CD4-positive, alpha-beta memory T cell (primary cell): ENCODE data around the gene TDRD12. TPM values are rescaled to one million over a fixed set of nuclear protein-coding genes. Genes with fewer than 3 reads are reported as not detected.
A peak's percentile ranks its signal among the peaks of the same experiment; 100 is the strongest.

Experiments used
- CTCF ChIA-PET: fragments of 350-600 bp; sonication (Branson Sonifier 250); formaldehyde crosslinking; loops from one replicate; lab custom pipeline; 2021; ENCODE audit warnings: inconsistent platforms; ENCODE audit not compliant: partially characterized antibody; lab: Charles Lee
- POLR2A ChIA-PET: fragments of 350-600 bp; sonication (Branson Sonifier 250); formaldehyde crosslinking; loops from one replicate; lab custom pipeline; 2021; ENCODE audit not compliant: partially characterized antibody; lab: Charles Lee
- DNase-seq, 5 donors: peaks; one replicate each; pipeline versions ENCODE4 v3.0.0 to v3.0.0-alpha.2; 2020 to 2022; ENCODE audit warnings: mixed read lengths in 1 of 5
- H3K27ac ChIP-seq: one replicate; pipeline ENCODE4 v1.7.0; 2013; ENCODE audit warnings: low read depth, low read length
- H3K27me3 ChIP-seq: 2 replicates; pipeline ENCODE4 v1.7.0; 2013; ENCODE audit warnings: mild to moderate bottlenecking, low read length, moderate library complexity; ENCODE audit not compliant: insufficient read depth
- H3K36me3 ChIP-seq: 2 replicates; pipeline ENCODE4 v1.7.0; 2013; ENCODE audit warnings: mild to moderate bottlenecking, low read length, moderate library complexity; ENCODE audit not compliant: insufficient read depth
- H3K4me1 ChIP-seq: 2 replicates; pipeline ENCODE4 v1.7.0; 2013; ENCODE audit warnings: mild to moderate bottlenecking, low read length, moderate library complexity; ENCODE audit not compliant: insufficient read depth
- H3K4me3 ChIP-seq, 2 donors: one replicate each; pipeline ENCODE4 v1.7.0; 2013; ENCODE audit warnings: low read length in 2 of 2, mild to moderate bottlenecking in 1 of 2
- H3K9me3 ChIP-seq, 2 donors: one replicate each; pipeline ENCODE4 v1.7.0; 2013; ENCODE audit warnings: low read length in 2 of 2, control low read depth in 1 of 2; ENCODE audit not compliant: control insufficient read depth in 1 of 2
- H3K27ac Mint-ChIP-seq, 7 donors: one replicate each; pipeline ENCODE4 v1.8.0; 2020 to 2021; ENCODE audit warnings: mixed read lengths in 7 of 7, mild to moderate bottlenecking in 6 of 7, inconsistent platforms in 3 of 7, moderate library complexity in 3 of 7
- H3K27me3 Mint-ChIP-seq, 2 donors: one replicate each; pipeline ENCODE4 v1.8.0; 2020 to 2021; ENCODE audit warnings: mixed read lengths in 2 of 2
- H3K36me3 Mint-ChIP-seq, 2 donors: one replicate each; pipeline ENCODE4 v1.8.0; 2020 to 2021; ENCODE audit warnings: mixed read lengths in 2 of 2, inconsistent platforms in 1 of 2, mild to moderate bottlenecking in 1 of 2
- H3K4me1 Mint-ChIP-seq, 4 donors: one replicate each; pipeline ENCODE4 v1.8.0; 2020 to 2021; ENCODE audit warnings: mixed read lengths in 4 of 4, mild to moderate bottlenecking in 1 of 4
- H3K4me3 Mint-ChIP-seq, 8 donors: one replicate each; pipeline ENCODE4 v1.8.0; 2020 to 2021; ENCODE audit warnings: mixed read lengths in 8 of 8, mild to moderate bottlenecking in 7 of 8, moderate library complexity in 6 of 8, inconsistent platforms in 3 of 8
- H3K9me3 Mint-ChIP-seq, 8 donors: one replicate each; pipeline ENCODE4 v1.8.0; 2020 to 2021; ENCODE audit warnings: mixed read lengths in 8 of 8, mild to moderate bottlenecking in 5 of 8, inconsistent platforms in 3 of 8, moderate library complexity in 1 of 8
- intact Hi-C: fragments of 100-400 bp; cut with micrococcal nuclease; formaldehyde crosslinking; loops from one replicate; pipeline ENCODE4 v1.15.1; 2023
- polyA plus RNA-seq, 2 donors: library from polyadenylated mRNA; unstranded; fragments of 300-500 nt; fragmentation: Illumina TruSeq; gene quantifications; one replicate each; pipeline ENCODE4 v1.2.3, GENCODE V29; 2021
- total RNA-seq, 2 experiments: library from RNA; stranded (reverse); gene quantifications; one replicate each; pipeline ENCODE4 v1.2.3, GENCODE V29; 2021

Gene TDRD12
- total and polyA plus RNA-seq, 4 experiments from 2014 or later: 0.20 to 1.9 (median 0.65) TPM

- no peaks in the 10 kb centered on the region for H3K9me3 Mint-ChIP-seq
Measured at GRCh38 chr19:32813862-32814425, 94.4 kb downstream of the TDRD12 start.

GRCh38 chr19:32814624-32815023 lies 95.1 kb downstream of the TDRD12 start:
- ChIA-PET CTCF (no interaction called here), POLR2A (no interaction called here)
- Mint-ChIP-seq H3K9me3 (no peaks in the 10 kb centered on the region), H3K27me3 (peaks cover 0 to 3% of the 10 kb centered on the region in 2 donors), H3K4me3 (no peak overlapping the region), H3K4me1 (peaks cover 6 to 14% (median 11%) of the 10 kb centered on the region in 4 donors), H3K27ac (peak overlapping the region in 1 of 7 donors; percentile 61), H3K36me3 (no peaks in the 10 kb centered on the region)
- Histone ChIP-seq H3K9me3 (no peaks in the 10 kb centered on the region), H3K4me1 (peaks cover 6% of the 10 kb centered on the region), H3K4me3 (no peak overlapping the region), H3K36me3 (no peaks in the 10 kb centered on the region), H3K27ac (no peak overlapping the region), H3K27me3 (no peaks in the 10 kb centered on the region)
- DNase-seq: no peak
- intact Hi-C loops: no loop called here

More at GRCh38 chr19:32813862-32814425, 94.4 kb downstream of the TDRD12 start:
- Mint-ChIP-seq H3K27me3 (no peaks in the 10 kb centered on the region), H3K27ac (peak overlapping the region in 2 of 7 donors; percentile 6 to 52), H3K4me1 (peaks cover 13 to 20% (median 17%) of the 10 kb centered on the region in 4 donors), H3K4me3 (peak overlapping the region in 1 of 8 donors; percentile 14), H3K36me3 (no peaks in the 10 kb centered on the region)
- H3K4me3 ChIP-seq: no peak overlapping the region
- H3K27me3 ChIP-seq: no peaks in the 10 kb centered on the region
- H3K9me3 ChIP-seq: no peaks in the 10 kb centered on the region
- H3K4me1 ChIP-seq: peaks cover 13% of the 10 kb centered on the region
- intact Hi-C loops: no loop called here
- POLR2A ChIA-PET: no interaction called here
- H3K36me3 ChIP-seq: no peaks in the 10 kb centered on the region
- DNase-seq: no peak
- CTCF ChIA-PET: no interaction called here
- no peak overlapping the region for H3K27ac ChIP-seq

- intact Hi-C loops: no loop called here
- Mint-ChIP-seq H3K9me3 (no peaks in the 10 kb centered on the region), H3K27ac (no peak overlapping the region), H3K36me3 (no peaks in the 10 kb centered on the region), H3K27me3 (peaks cover 0 to 5% of the 10 kb centered on the region in 2 donors), H3K4me3 (no peak overlapping the region), H3K4me1 (peaks cover 0 to 8% (median 4%) of the 10 kb centered on the region in 4 donors)
- Histone ChIP-seq H3K27me3 (no peaks in the 10 kb centered on the region), H3K9me3 (no peaks in the 10 kb centered on the region), H3K27ac (no peak overlapping the region), H3K4me1 (no peaks in the 10 kb centered on the region), H3K4me3 (no peak overlapping the region), H3K36me3 (no peaks in the 10 kb centered on the region)
- ChIA-PET POLR2A (no interaction called here), CTCF (no interaction called here)
- no peak for DNase-seq
Measured at GRCh38 chr19:32816555-32817099, 97.1 kb downstream of the TDRD12 start.

GRCh38 chr19:32817569-32818476 lies 98.3 kb downstream of the TDRD12 start:
- no peaks in the 10 kb centered on the region for H3K36me3 Mint-ChIP-seq
- ChIA-PET CTCF (no interaction called here), POLR2A (no interaction called here)
- H3K27me3 Mint-ChIP-seq: peaks cover 0 to 5% of the 10 kb centered on the region in 2 donors
- H3K27me3 ChIP-seq: no peaks in the 10 kb centered on the region
- no peak overlapping the region for H3K4me3 Mint-ChIP-seq
- no peaks in the 10 kb centered on the region for H3K4me1 ChIP-seq
- DNase-seq: no peak
- H3K27ac ChIP-seq: no peak overlapping the region
- H3K4me3 ChIP-seq: no peak overlapping the region
- intact Hi-C loops: no loop called here
- peak overlapping the region in 4 of 7 donors; percentile 65 to 79 (median 73) for H3K27ac Mint-ChIP-seq
- no peaks in the 10 kb centered on the region for H3K36me3 ChIP-seq
- H3K9me3 Mint-ChIP-seq: no peaks in the 10 kb centered on the region
- no peaks in the 10 kb centered on the region for H3K9me3 ChIP-seq
- H3K4me1 Mint-ChIP-seq: peaks cover 0 to 7% (median 4%) of the 10 kb centered on the region in 4 donors

GRCh38 chr19:32818536-32818935 lies 99.0 kb downstream of the TDRD12 start:
- Mint-ChIP-seq H3K27me3 (peaks cover 0 to 5% of the 10 kb centered on the region in 2 donors), H3K4me3 (no peak overlapping the region), H3K4me1 (peaks cover 0 to 5% (median 4%) of the 10 kb centered on the region in 4 donors), H3K36me3 (no peaks in the 10 kb centered on the region), H3K9me3 (no peaks in the 10 kb centered on the region), H3K27ac (peak overlapping the region in 3 of 7 donors; percentile 65 to 79 (median 77))
- Histone ChIP-seq H3K27ac (no peak overlapping the region), H3K27me3 (no peaks in the 10 kb centered on the region), H3K36me3 (no peaks in the 10 kb centered on the region), H3K4me3 (no peak overlapping the region), H3K9me3 (no peaks in the 10 kb centered on the region), H3K4me1 (no peaks in the 10 kb centered on the region)
- POLR2A ChIA-PET: no interaction called here
- CTCF ChIA-PET: no interaction called here
- no peak for DNase-seq
- intact Hi-C loops: no loop called here

- Histone ChIP-seq H3K4me1 (no peaks in the 10 kb centered on the region), H3K36me3 (no peaks in the 10 kb centered on the region), H3K27me3 (no peaks in the 10 kb centered on the region), H3K27ac (no peak overlapping the region), H3K9me3 (no peaks in the 10 kb centered on the region), H3K4me3 (no peak overlapping the region)
- H3K4me3 Mint-ChIP-seq: no peak overlapping the region
- DNase-seq: no peak
- peaks cover 0 to 5% of the 10 kb centered on the region in 2 donors for H3K27me3 Mint-ChIP-seq
- H3K27ac Mint-ChIP-seq: peak overlapping the region in 2 of 7 donors; percentile 19 to 37
- no peaks in the 10 kb centered on the region for H3K36me3 Mint-ChIP-seq
- peaks cover 0 to 2% (median 0%) of the 10 kb centered on the region in 8 donors for H3K9me3 Mint-ChIP-seq
- intact Hi-C loops: no loop called here
- POLR2A ChIA-PET: interaction anchor here (1.5 kb wide), 1 partner anchor 26 kb away, joined by 3 read pairs; no protein-coding TSS in a partner anchor
- peaks cover 0 to 4% (median 0%) of the 10 kb centered on the region in 4 donors for H3K4me1 Mint-ChIP-seq
- CTCF ChIA-PET: no interaction called here
Measured at GRCh38 chr19:32819419-32820400, 100.1 kb downstream of the TDRD12 start.
